ENCODE data around the gene EXOC1L.

- TF ChIP-seq CTCF (IDR thresholded peaks at IDR 0.05), result no peak
- no peak for TF ChIP-seq BHLHE40 (IDR thresholded peaks at IDR 0.05; ENCODE audit: low read depth, low read length)
- no peak for TF ChIP-seq RCOR1 (IDR thresholded peaks at IDR 0.05; ENCODE audit: low read depth, low read length)
- no peak for TF ChIP-seq HOXA7 (CRISPR knock-in tag; IDR thresholded peaks at IDR 0.05)
- TF ChIP-seq TP53 (CRISPR knock-in tag; IDR thresholded peaks at IDR 0.05), result no peak
These were observed 45.1 kb downstream of the EXOC1L start for GRCh38 chr4:55864577-55865223.

All from A549 (cell line).